T-helper 2 cell (primary cell): ENCODE data around the gene CAMK2D.
"Not testable (repeated sequence)": the region's sequence is repeated elsewhere in the genome, so short reads cannot be mapped to it uniquely, and the experiment has no call there.

Experiments used
- DNase-seq, 5 experiments: peaks; one replicate each; pipeline versions ENCODE4 v3.0.0 to v3.0.0-alpha.2; 2012 to 2022
- total RNA-seq, 2 donors: gene quantifications; one replicate each; lab custom pipeline; 2026; lab: John Stamatoyannopoulos, UW

CAMK2D gene
- total RNA-seq = 64.5 to 77.9 reads per million in 2 donors

DNA sequence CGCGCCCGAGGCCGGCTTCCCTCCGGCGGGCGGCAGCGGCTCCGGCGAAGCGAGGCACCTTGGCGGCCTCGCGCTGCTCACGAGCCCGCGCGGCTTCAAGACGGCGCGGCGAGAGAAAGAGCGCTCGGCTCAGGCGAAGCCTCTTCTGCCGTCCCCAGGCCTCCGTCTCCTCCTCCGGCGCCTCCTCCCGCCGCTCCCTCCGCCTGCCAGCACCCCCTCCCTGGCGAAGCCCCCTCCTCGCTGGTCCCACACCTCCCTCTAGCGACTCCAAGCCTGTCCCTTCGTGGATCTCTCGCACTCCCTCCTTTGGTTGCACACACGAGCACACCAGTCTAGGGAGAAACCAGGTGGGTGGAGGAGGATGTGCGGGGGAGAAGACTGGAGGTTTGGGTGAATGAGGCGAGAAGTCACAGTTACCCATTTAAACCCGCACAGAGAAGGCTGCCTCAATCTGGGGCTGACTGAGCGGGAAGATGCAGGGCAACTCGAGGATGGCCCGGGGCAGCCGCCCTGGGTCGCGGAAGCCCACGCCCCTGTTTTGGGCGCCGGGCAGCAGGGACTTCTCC lies at the start of gene CAMK2D:
CAMK2D (minus strand) TSS at position 119 of the 566 bp plus-strand sequence. CDS start 670 bp downstream, outside the sequence.
- DNase-seq = peak; percentile 50 to 90 (median 76)

DNA sequence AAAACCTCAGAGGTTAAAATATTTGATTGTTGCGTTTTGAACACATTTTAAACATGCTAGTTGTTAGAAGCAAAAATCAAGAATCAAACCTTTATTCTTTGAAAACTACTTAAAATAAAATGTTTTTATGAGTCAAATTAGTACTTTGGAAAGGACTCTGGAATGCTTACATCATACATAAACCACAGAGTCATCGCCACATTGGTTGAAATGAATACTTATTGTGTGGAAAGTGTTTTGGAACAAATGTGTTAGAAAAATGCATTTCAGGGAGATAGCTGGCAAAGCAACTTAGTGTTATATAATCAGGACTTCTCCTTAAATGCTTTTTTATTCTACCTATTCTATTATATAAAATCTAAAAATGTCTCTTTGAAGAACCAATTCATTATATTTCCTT lies 49.4 kb upstream of the CAMK2D start:
- DNase-seq = no peak

DNA sequence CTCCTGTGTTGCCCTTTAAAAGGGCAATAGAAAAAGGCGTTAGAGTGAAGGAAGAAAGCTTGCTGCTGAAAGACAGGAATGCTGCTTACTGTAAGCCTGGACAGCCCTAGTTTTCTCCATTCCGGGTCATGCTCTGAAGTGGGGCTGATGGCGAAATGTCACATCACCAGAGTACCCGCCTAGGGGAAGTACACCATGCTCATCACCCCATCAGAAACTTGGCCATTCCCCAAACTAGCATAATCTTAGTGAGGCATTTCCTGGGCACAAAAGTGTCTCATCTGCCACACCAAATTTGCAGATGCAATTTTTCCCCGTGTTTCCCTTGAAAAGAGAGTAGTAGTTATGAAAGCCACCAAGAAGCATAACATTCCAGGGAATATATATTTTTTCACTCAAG lies 47.8 kb upstream of the CAMK2D start:
- no peak for DNase-seq

DNA sequence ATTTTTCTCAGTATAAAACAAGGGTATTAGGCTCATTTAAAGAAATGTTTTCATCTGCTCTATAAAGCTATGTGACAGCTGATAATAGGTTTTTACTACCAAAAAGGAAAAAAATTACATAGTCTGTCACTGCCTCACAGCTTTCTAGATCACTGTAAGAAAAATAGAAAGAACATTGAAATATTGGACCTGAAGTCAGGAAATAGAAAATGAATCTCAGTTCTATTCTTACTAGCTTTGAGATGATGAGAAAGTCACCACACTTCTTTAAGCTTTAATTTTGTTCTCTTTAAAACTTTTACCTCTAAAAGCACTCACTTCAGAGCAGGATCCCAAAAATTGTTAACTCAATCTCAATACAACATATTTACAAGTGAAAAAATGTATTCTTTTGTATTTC lies 45.3 kb upstream of the CAMK2D start:
- no peak for DNase-seq

DNA sequence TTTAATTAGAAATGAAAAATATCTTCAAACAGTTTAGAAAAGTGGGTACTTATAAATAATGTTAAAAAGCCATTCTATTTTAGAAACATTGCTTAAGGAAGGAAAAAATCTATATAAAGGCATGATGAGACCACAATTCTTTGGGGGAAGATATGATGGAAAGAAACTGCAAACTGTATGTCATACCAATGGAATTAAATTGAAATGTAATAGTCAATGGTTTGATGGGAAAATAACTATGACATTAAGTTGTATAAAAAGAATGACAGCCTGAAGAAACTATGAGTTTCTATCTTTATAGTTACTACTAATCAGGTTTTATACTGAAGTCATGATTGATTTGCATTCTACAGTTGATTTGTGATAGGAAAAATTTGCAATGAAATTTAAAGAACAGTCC lies 40.3 kb upstream of the CAMK2D start:
- DNase-seq = no peak

DNA sequence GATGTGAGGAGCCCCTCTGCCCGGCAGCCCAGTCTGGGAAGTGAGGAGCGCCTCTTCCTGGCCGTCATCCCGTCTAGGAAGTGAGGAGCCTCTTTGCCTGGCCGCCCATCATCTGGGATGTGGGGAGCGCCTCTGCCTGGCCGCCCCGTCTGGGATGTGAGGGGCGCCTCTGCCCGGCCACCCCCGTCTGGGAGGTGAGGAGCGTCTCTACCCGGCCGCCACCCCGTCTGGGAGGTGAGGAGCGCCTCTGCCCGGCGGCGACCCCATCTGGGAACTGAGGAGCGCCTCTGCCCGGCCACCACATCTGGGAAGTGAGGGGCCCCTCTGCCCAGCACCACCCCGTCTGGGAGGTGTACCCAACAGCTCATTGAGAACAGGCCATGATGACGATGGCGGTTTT lies 34.8 kb upstream of the CAMK2D start:
- DNase-seq = not testable (repeated sequence)

DNA sequence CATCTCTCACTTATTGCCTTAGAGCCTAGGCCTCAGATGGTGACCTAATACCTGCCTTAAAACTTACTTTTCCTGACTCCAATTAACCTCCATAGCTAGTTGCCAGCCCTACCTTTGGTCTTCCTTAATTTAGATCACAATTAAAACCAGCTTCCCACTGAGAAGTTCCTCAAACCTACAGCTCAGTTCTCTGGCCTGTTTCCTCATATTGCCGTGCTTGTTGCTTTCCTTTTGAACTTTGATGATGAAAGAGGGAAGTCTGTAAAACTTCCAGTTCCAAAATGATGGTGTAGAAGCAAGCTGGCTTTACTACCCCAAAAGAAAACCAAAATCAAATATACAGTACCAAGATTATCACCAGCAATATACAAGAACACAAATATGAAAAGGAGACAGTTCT lies 28.9 kb upstream of the CAMK2D start:
- no peak for DNase-seq

DNA sequence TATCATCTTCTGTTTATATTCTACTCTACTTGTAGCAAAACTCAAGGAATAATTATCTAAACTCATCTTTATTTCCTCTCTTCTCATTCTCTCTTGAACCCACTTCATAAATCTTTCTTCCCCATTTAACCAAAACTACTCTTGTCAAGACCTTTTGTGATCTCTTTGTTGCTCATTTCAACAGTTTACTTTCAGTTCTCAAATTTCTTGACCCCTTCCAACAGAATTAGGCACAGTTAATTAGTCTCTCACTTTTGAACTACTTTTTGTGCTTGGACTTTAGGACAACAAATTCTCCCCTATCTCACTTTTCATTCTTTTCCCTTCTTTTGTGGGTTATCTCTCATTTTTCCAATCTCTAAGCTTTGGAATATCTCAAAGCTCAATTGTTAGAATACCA lies 27.4 kb upstream of the CAMK2D start:
- no peak for DNase-seq

DNA sequence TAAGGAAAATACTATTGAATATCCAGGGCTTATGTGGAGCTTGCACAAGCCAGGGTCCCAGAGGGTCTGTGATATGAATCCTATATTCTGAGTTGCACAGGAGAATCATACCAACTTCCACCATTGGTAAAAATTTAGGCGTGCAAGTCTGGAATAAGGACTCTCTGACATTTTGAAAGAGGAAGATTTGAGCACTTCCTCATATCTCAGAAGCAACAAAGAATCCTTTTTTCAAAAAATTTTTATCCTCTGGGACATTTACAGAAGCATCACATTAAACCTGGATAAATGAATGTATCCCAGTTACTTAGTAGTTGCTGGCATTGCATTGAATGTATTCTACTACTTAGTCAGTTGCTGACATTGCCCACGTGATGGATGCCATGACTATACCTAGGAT lies 24.2 kb upstream of the CAMK2D start:
- DNase-seq = no peak

DNA sequence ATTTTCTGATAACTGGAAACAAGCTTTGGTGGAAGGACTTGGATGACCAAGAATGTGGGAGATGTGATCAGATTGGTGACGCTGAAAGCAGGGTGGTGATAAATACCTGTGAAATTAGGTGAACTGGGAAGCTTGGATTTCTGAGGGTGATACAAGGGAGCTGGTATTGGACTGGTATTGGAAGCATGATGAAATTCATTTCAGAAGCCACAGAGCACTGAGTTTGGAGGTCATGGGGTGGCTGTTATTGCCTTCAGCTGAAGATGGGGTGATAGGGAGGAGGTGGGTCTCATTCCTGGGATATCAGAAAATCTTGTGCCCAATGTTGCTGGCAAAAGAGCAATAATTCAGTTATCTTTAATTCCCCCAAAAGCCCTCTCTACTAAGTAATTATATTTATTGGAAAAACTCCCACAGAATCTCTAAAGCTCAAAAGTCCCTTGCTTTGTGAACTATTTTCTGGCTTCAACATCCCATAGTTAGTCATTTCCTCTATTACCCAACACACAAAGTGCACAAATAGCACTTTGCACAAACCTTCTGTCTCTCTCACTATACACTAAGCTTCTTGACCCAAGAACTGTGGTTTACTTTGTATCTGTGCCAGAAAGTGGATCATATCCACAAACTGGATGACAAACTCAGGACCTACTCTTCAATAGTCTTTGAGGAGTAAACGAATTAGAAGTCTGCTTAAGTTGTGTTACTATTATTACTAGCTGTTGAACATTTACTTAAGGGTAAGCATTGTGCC lies 23.1 kb upstream of the CAMK2D start:
- no peak for DNase-seq

DNA sequence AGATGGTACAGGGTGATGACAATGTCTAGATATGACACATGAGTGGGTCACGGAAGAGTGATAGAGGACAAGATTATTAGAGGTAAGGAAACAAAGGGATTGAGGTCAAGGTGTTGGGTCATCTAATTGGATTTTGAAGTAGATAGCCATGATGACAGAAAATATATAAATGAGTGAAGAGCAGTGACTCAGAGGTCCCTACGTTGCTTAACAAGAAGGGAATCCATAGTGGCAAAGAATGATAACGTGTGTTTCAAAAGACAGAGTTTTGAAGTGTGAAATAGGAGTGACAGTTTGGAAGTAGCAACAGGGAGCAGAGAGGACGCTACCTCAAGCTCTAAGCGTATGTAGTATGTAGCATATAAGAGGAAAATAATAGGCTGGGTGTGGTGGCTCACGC lies 22.2 kb upstream of the CAMK2D start:
- DNase-seq = no peak

DNA sequence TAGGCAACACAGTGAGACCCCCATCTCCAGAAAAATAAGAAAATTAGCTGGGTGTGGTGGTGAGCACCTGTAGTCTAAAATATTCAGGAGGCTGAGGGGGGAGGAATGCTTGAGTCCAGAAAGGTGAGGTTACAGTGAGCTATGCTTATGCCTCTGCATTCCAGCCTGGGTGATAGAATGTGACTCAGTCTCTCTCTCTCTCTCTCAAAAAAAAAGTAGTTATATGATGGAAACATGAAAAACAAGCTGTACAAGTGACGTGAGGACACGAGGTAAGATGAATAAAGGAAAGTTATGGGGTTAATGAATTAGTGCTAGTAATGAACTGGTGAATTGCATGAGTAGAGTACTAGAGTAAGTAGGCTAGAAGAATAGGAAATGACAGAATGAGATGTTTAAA lies 21.8 kb upstream of the CAMK2D start:
- no peak for DNase-seq

DNA sequence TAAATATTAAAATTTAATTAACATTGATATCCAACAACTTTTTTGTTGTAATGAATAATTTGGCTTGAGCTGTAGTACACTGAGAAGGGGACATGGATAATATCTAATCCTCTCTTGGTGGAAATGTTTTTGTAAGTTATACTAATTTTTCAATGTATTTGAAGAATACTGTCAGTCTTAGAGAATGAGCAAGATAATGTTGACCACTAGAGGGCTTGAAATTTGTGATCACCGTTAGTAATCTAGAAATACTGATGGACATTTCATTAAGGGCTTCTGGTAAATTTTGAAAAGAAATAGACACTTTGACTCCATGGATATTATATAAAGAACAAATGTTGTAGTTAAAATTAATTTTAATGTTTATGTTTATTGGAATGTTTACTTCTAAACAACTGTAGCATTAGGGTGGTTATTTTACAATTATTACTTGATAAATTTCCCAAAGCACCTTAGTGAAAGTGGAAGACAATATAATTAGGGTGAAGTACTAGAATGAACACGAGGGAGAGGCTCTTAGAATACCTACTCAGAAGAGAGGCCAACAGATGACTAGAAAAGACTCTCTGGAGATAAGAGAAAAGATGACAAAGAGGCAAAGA lies 20.0 kb upstream of the CAMK2D start:
- peak in 1 of 5 experiments; percentile 42 for DNase-seq

DNA sequence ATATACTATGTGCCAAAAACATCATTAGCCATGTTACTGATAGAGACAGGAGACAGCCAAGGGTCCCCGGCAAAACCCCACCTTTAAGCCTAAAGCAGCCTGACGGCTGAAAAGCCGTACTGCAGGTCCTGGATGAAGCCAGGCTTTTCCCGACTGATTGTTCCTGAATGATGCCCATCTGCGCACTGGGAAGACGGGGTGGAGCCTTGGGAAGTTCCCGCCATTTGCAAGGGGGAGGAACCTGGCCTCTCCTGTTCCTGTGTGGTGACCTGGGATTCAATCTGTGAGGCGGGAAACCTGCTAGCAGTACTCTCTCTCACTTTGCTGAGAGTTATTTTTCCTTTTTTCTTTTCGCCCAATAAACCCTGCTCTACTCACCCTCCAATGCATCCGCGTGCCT lies 15.1 kb upstream of the CAMK2D start:
- DNase-seq = no peak

DNA sequence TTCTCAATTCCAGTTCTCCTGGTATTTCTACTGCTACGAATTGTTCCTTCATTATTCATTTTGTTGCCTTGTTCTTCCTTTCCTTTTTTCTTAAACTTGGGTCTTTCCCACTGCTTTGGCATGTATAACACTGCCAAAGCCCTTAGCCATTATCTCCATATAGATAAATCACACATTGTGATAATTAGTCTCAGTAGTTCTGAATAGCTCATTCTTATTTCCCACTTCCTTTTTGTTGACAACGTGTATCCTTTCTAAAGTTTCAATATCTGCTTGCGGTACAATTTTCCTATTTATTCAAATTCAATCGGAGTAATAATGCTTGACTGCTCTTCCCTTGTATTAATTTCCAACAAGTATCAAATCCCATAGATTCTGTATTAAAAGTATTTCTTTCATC lies 14.5 kb upstream of the CAMK2D start:
- no peak for DNase-seq

DNA sequence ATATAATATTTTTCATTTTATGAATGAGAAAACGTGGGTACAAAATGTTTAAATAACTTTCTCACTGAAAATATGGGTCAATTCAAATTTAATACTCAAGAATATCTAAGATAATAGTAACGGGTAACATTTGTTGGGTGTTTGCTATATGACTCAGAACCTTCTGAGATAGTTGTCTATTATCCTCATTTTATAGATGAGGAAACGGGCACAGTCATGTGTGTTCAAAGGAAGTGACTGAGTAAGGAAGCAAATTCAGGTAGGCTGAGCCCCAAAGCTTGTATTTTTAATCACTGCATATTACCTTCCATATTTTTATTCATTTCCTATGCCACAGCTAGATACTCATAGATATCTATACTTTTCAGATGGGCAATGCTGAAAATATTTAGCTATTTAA lies 12.2 kb upstream of the CAMK2D start:
- DNase-seq = no peak

DNA sequence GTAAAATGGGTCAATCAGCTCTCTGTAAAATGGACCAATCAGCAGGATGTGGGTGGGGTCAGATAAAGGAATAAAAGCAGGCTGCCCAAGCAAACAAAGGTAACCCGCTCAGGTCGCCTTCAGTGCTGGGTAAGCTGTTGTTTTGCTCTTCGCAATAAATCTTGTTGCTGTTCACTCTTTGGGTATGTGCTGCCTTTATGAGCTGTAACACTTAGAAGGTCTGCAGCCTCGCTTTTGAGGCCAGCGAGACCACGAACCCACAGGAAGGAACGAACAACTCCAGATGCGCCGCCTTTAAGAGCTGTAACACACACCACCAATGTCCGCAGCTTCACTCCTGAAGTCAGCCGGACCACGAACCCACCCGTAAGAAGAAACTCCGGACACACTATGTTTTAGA lies 11.5 kb upstream of the CAMK2D start:
- DNase-seq = peak in 1 of 5 experiments; percentile 54

DNA sequence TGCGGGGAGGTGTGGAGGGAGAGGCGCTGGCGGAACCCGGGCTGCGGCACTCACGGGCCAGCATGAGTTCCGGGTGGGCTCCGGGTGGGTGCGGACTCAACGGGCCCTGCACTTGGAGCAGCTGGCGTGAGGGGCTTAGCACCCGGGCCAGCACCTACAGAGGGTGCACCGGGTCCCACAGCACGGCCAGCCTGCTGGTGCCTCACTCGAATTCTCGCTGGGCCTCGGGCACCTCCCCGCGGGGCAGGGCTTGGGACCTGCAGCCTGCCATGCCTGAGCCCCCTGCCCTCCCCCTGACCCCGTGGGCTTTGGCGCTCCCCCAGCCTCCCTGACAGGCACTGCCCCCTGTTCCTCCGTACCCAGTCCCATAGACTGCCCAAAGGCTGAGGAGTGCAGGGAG lies 10.8 kb upstream of the CAMK2D start:
- DNase-seq = no peak

DNA sequence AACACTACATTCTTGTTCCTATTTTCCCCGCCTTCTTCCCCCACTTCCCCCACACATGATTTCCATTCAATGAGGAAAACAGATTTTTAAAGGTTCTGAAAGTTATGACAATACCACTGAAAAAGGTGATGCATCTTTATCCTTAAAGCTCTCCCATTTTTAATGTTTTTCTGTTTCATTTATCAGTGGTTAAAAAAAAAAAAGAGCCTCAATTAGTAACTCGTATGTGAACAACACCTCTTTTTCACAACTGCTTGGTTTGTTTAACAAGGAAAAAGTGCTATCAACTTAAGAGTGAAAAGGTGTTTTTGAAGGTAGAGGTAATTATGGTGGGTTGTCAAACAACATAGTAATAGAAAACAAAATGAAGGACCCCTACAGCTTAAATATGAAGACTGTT lies 8.2 kb upstream of the CAMK2D start:
- DNase-seq = no peak

DNA sequence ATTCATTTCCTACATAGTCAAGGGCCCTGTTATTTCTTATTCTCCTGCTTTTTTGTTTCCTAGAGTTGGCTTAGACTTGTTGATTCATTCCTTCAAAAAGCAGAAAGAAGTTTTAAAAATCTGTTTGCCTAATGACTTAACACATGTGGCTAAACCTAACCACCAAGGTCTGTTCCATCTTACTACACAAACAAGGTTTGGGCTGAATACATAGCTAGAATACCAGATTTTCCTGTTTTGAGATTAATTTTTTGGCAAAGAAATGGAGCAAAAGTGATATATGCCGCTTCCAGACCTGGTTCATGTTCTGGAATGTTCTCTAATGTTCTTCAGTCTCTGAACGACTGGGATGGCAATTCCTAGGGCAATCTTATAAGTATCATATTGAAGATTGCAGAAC lies 7.4 kb upstream of the CAMK2D start:
- DNase-seq = no peak

DNA sequence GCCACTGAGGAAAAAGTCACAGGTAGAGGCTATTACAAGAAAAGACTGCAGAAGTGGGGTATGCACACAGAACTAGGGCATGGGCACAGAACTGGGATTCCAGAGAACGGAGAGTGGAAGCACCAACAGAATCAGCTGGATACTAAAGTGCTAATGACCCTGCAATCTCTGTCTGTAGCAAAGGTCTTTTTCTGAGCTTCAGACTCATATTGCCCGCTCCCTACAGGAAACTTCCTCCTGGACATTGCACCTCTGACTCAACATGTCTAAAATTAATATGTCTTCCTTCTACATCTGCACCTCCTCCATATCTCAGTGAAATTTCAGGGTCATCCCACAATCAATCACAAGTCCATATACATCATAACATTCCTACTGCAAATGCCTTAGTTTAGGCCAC lies 5.3 kb upstream of the CAMK2D start:
- no peak for DNase-seq

DNA sequence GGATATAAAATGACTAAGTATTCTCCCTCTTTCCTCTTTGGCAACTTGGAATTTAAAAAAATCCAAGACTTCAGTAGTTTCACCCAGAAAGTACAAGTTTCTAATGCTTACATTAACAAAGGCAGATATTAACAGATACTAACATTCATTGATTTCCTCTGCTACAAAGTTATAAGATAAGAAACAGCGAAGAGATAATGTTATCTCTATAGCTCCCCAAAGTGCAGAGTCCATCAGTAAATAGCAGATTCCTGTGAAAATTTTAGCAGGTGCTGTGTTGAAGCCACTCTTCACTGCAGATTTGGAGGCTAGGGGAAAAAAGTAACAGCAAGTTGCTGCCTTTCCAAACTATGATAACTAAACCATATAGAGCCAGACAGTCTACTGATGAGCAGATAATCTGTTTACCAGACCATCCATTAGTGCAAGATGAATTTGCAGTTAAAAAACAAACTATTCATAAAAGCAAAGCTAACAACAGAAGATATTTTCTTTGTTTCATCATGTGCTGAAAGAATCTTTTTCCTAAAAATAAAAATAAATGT lies 3.3 kb upstream of the CAMK2D start:
- DNase-seq = no peak

DNA sequence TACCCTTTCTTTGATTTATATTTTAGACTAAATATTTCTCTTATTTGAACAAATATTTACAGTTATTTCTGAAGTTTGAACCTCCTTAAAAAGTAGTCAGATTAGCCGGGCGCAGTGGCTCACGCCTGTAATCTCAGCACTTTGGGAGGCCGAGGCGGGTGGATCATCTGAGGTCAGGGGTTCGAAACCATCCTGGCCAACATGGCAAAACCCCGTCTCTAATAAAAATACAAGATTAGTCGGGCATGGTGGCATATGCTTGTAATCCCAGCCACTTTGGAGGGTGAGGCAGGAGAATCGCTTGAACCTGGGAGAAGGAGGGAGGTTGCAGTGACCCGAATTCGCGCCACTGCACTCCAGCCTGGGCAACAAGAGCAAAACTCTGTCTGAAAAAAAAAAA lies 2.4 kb upstream of the CAMK2D start:
- not testable (repeated sequence) for DNase-seq

DNA sequence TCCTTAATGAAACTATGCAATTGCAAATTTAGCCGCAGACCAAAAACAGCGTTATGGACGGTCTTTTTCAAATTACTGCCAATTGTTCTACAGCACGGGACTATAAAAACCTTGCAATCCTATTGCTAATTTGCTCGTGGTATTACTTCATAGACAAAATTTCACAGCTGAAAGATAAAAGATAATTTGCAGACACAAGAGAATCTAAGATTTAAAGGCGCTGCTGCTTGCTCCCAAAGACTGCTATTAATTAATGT lies 1.4 kb upstream of the CAMK2D start:
- DNase-seq = no peak
